ENCODE measurements around the gene SEMA5B. TPM values are rescaled to one million over a fixed set of nuclear protein-coding genes. Genes with fewer than 3 reads are reported as not detected.

Gene SEMA5B
- total RNA-seq, 1 experiment from 2014 or later, result not detected

Other genes with a start within 250 kb of the SEMA5B start
- gene HSPBAP1, start 233.9 kb downstream of the SEMA5B start, total RNA-seq (2014; rRNA removed; shearing (Covaris generic); ENCODE audit: low replicate concordance), result 1.4 and 10.3 TPM in 2 replicates
- gene SLC49A4, start 232.7 kb downstream of the SEMA5B start, total RNA-seq (2014; rRNA removed; shearing (Covaris generic); ENCODE audit: low replicate concordance), result 9.9 and 10.2 TPM in 2 replicates
- gene PDIA5, start 39.3 kb upstream of the SEMA5B start, total RNA-seq (2014; rRNA removed; shearing (Covaris generic); ENCODE audit: low replicate concordance), result 24.3 and 40.4 TPM in 2 replicates
- gene SEC22A, start 174.2 kb upstream of the SEMA5B start, total RNA-seq (2014; rRNA removed; shearing (Covaris generic); ENCODE audit: low replicate concordance), result 36.0 and 46.9 TPM in 2 replicates